HepG2 (cell line): ENCODE data around the gene TP53TG5. TPM values are rescaled to one million over a fixed set of nuclear protein-coding genes. Genes with fewer than 3 reads are reported as not detected.
A peak's percentile ranks its signal among the peaks of the same experiment; 100 is the strongest.

Experiments used
- GPBP1L1 ChIP-seq: sonication (generic); formaldehyde crosslinking; IDR thresholded peaks from 2 replicates; pipeline ENCODE4 v1.5.0; 2020; ENCODE audit warnings: mild to moderate bottlenecking, missing genetic modification reagents
- HMGXB3 ChIP-seq: sonication (generic); formaldehyde crosslinking; IDR thresholded peaks from 2 replicates; pipeline ENCODE4 v1.4.0; 2020; ENCODE audit warnings: missing genetic modification reagents, borderline replicate concordance
- MLXIP ChIP-seq: sonication (generic); formaldehyde crosslinking; IDR thresholded peaks from 2 replicates; pipeline ENCODE4 v1.9.0; 2021; ENCODE audit warnings: missing genetic modification reagents, borderline replicate concordance
- MZF1 ChIP-seq: sonication (generic); formaldehyde crosslinking; IDR thresholded peaks from 2 replicates; pipeline ENCODE4 v1.8.1; 2023; ENCODE audit warnings: mild to moderate bottlenecking, missing genetic modification reagents, borderline replicate concordance
- NONO ChIP-seq, 2 experiments: fragments of 450-650 bp in 1 of 2; sonication (generic) in 1 of 2; formaldehyde crosslinking in 1 of 2; IDR thresholded peaks in 1 of 2; conservative IDR thresholded peaks in 1 of 2; 2 replicates each; pipeline versions ENCODE4 v1.6.1 to v1.8.0; 2017 to 2022; ENCODE audit warnings: mild to moderate bottlenecking in 1 of 2, missing genetic modification reagents in 1 of 2, moderate library complexity in 1 of 2
- PPARG ChIP-seq: conservative IDR thresholded peaks from 2 replicates; pipeline ENCODE4 v1.6.1; 2016; ENCODE audit warnings: missing biosample characterization, missing genetic modification reagents
- SIN3A ChIP-seq: IDR thresholded peaks from 2 replicates; pipeline ENCODE4 v1.6.1; 2011; ENCODE audit warnings: low read depth, mild to moderate bottlenecking, control low read depth, low read length, borderline replicate concordance
- SMARCE1 ChIP-seq: fragments of 450-650 bp; IDR thresholded peaks from 2 replicates; pipeline ENCODE4 v1.6.1; 2017; ENCODE audit warnings: borderline replicate concordance
- TFDP2 ChIP-seq: sonication (generic); formaldehyde crosslinking; IDR thresholded peaks from 2 replicates; pipeline ENCODE4 v1.4.0; 2020; ENCODE audit warnings: missing genetic modification reagents
- ZFP82 ChIP-seq: sonication (generic); formaldehyde crosslinking; IDR thresholded peaks from 2 replicates; pipeline ENCODE4 v1.5.1; 2020; ENCODE audit warnings: mild to moderate bottlenecking, missing genetic modification reagents, borderline replicate concordance
- ZNF788 ChIP-seq: sonication (generic); formaldehyde crosslinking; IDR thresholded peaks from 2 replicates; pipeline ENCODE4 v1.5.0; 2020; ENCODE audit warnings: mild to moderate bottlenecking, missing genetic modification reagents, borderline replicate concordance
- polyA plus RNA-seq, 8 experiments: library from polyadenylated mRNA; depleted of rRNA in 3 of 8; stranded (reverse) in 7 of 8; unstranded in 1 of 8; fragments of >200 nt; fragmentation: Illumina TruSeq in 4 of 8; extraction: Trizol in 4 of 8; gene quantifications; 2 replicates each; pipeline versions ENCODE4 v1.2.1 to v1.2.3, GENCODE V29; 2011 to 2016; ENCODE audit warnings: low read depth in 4 of 8, missing spikeins in 1 of 8, mixed read lengths in 1 of 8; ENCODE audit not compliant: insufficient read depth in 1 of 8
- total RNA-seq, 5 experiments: library from RNA; depleted of rRNA; stranded (reverse); fragments of >200 nt; fragmentation: Illumina TruSeq; extraction: Trizol; gene quantifications; 2 replicates each; pipeline ENCODE4 v1.2.3, GENCODE V29; 2016; ENCODE audit warnings: low read depth in 1 of 5
- TF ChIP-seq, protein P1 (sequence below): sonication (generic); formaldehyde crosslinking; IDR thresholded peaks from 2 replicates; pipeline ENCODE4 v1.4.0; 2020; ENCODE audit warnings: mild to moderate bottlenecking, missing genetic modification reagents

TP53TG5 gene
- total and polyA plus RNA-seq, 2 of the 13 experiments (the other 11 are each of a cell fraction or from before 2014, with no cell fraction given) = 0.11 TPM; not detected in 1

DNA sequence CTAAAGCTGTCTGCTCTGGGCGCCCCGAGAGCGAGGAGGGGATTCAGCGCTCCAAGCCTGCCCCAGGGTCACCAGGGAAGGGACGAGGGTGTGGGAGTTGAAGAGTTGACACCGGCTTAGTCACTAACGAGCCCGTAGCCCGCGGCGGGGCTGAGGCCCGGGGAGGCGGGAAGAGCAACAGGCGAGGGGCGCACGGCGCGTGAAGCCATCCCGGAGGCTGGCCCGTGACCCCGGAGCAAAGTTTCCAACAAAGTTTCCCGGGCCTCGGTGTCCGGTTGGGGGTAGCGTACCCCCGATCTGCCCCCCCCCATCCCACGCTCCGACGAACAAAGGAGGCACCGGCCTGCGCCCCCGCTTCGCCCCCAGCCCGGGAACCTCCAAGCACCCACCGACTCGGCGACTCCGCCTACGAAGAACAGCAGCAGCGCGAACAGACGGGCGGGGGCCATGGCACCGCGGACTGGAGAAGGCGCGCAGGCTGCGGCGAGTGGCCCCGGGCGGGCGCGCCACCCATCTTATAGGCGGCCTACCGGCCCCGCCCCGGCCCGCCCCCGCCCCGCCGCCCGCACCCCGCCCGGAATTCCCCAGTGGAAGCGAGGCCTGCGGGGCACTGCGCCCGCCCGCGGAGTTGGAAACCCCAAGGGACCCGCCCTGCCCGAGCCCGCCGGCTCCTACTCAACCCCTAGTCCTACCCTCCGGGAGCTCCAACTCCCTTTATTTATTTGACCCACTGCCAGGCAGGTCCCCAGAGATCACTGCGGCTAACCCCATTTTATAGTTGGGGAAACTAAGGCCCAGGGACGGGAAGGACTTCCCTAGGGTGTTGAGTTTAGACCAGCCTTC, 30.0 kb downstream of the TP53TG5 start, which contains the start of gene SDC4 (continued):
- peak; percentile 64; the same call in 1 of the 2 replicates for TF ChIP-seq ZNF788 (CRISPR knock-in tag)
- TF ChIP-seq HMGXB3 (CRISPR knock-in tag) = peak; percentile 80; the same call in 1 of the 2 replicates
- TF ChIP-seq ZFP82 (CRISPR knock-in tag) = peak; percentile 57; the same call in 1 of the 2 replicates
- peak; percentile 87; the same call in 1 of the 2 replicates for TF ChIP-seq SIN3A
- TF ChIP-seq PPARG (CRISPR knock-in tag) = peak; percentile 39; the same call in 1 of the 2 replicates
- peak; percentile 80 for TF ChIP-seq TFDP2 (CRISPR knock-in tag)
- no peak for TF ChIP-seq NONO (IDR thresholded peaks at IDR 0.05)
- TF ChIP-seq NONO (CRISPR knock-in tag; conservative IDR thresholded peaks at IDR 0.05) = peak; percentile 68; the same call in 1 of the 2 replicates
- TF ChIP-seq, protein P1, sequence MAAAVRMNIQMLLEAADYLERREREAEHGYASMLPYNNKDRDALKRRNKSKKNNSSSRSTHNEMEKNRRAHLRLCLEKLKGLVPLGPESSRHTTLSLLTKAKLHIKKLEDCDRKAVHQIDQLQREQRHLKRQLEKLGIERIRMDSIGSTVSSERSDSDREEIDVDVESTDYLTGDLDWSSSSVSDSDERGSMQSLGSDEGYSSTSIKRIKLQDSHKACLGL = peak; percentile 71; the same call in 1 of the 2 replicates
- no peak for TF ChIP-seq GPBP1L1
- TF ChIP-seq MZF1 (CRISPR knock-in tag) = 0 out of 2 replicates have a peak, but pooled peaks have one; percentile 37
- no peak for TF ChIP-seq SMARCE1
- peak; percentile 41; the same call in 1 of the 2 replicates for TF ChIP-seq MLXIP
